H1 (cell line): ENCODE data around the gene BDP1.
"Not testable (repeated sequence)": the region's sequence is repeated elsewhere in the genome, so short reads cannot be mapped to it uniquely, and the experiment has no call there.

ENCODE experiments used
- EGR1 ChIP-seq: IDR thresholded peaks from 2 replicates; pipeline ENCODE4 v1.6.1; 2011; ENCODE audit warnings: low read depth, low read length, borderline replicate concordance
- POLR2AphosphoS5 ChIP-seq: IDR thresholded peaks from 2 replicates; pipeline ENCODE4 v1.6.1; 2011; ENCODE audit warnings: low read depth, low read length
- TF ChIP-seq, protein P1 (sequence below), 3 experiments: IDR thresholded peaks; 1 replicate in 2 of 3; 2 replicates in 1 of 3; pipeline versions ENCODE4 v1.5.1 to v1.6.1; 2011; ENCODE audit warnings: low read length in 3 of 3, mild to moderate bottlenecking in 3 of 3, inconsistent platforms in 2 of 3, low read depth in 1 of 3, moderate library complexity in 1 of 3; ENCODE audit not compliant: insufficient read depth in 1 of 3; ENCODE audit errors: control extremely low read depth in 1 of 3

- not testable (repeated sequence) for TF ChIP-seq POLR2AphosphoS5, EGR1
- TF ChIP-seq, protein P1, sequence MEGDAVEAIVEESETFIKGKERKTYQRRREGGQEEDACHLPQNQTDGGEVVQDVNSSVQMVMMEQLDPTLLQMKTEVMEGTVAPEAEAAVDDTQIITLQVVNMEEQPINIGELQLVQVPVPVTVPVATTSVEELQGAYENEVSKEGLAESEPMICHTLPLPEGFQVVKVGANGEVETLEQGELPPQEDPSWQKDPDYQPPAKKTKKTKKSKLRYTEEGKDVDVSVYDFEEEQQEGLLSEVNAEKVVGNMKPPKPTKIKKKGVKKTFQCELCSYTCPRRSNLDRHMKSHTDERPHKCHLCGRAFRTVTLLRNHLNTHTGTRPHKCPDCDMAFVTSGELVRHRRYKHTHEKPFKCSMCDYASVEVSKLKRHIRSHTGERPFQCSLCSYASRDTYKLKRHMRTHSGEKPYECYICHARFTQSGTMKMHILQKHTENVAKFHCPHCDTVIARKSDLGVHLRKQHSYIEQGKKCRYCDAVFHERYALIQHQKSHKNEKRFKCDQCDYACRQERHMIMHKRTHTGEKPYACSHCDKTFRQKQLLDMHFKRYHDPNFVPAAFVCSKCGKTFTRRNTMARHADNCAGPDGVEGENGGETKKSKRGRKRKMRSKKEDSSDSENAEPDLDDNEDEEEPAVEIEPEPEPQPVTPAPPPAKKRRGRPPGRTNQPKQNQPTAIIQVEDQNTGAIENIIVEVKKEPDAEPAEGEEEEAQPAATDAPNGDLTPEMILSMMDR (IDR thresholded peaks at IDR 0.05; ENCODE audit: control extremely low read depth in 1 of 3, insufficient read depth in 1 of 3, low read depth in 1 of 3, low read length in 3 of 3), result not testable (repeated sequence)
These were observed 10.4 kb upstream of the BDP1 start for GRCh38 chr5:71445015-71445414.
